ENCODE measurements around the gene EPB41L1.
"Not testable (repeated sequence)": the region's sequence is repeated elsewhere in the genome, so short reads cannot be mapped to it uniquely, and the experiment has no call there.

The EPB41L1 gene

GRCh38 chr20:36126836-36127527, 27.6 kb upstream of the EPB41L1 start:
- no peak for DNase-seq

GRCh38 chr20:36128463-36129159, 25.9 kb upstream of the EPB41L1 start:
- no peak for DNase-seq

GRCh38 chr20:36129160-36129543, 25.4 kb upstream of the EPB41L1 start:
- DNase-seq, result no peak

- DNase-seq, result no peak
Observed at GRCh38 chr20:36130390-36130789, 24.1 kb upstream of the EPB41L1 start.

GRCh38 chr20:36132802-36133211, 21.7 kb upstream of the EPB41L1 start:
- DNase-seq, result no peak

GRCh38 chr20:36133821-36134220, 20.7 kb upstream of the EPB41L1 start:
- no peak for DNase-seq

GRCh38 chr20:36135159-36135558, 19.4 kb upstream of the EPB41L1 start:
- no peak for DNase-seq

GRCh38 chr20:36135821-36136220, 18.7 kb upstream of the EPB41L1 start:
- DNase-seq, result no peak

- DNase-seq, result not testable (repeated sequence)
Observed at GRCh38 chr20:36137313-36137712, 17.2 kb upstream of the EPB41L1 start.

- no peak for DNase-seq
Observed at GRCh38 chr20:36141310-36141709, 13.2 kb upstream of the EPB41L1 start.

- DNase-seq, result no peak
Observed at GRCh38 chr20:36144336-36144735, 10.2 kb upstream of the EPB41L1 start.

GRCh38 chr20:36145877-36146707, 8.4 kb upstream of the EPB41L1 start:
- DNase-seq, result no peak

GRCh38 chr20:36147690-36148089, 6.8 kb upstream of the EPB41L1 start:
- no peak for DNase-seq

- DNase-seq, result no peak
Observed at GRCh38 chr20:36148439-36148838, 6.1 kb upstream of the EPB41L1 start.

GRCh38 chr20:36149012-36149411, 5.5 kb upstream of the EPB41L1 start:
- DNase-seq, result no peak

GRCh38 chr20:36149469-36149868, 5.1 kb upstream of the EPB41L1 start:
- no peak for DNase-seq

- DNase-seq, result no peak
Observed at GRCh38 chr20:36150489-36150846, 4.1 kb upstream of the EPB41L1 start.

GRCh38 chr20:36150847-36151539, 3.5 kb upstream of the EPB41L1 start:
- no peak for DNase-seq

GRCh38 chr20:36152261-36152660, 2.3 kb upstream of the EPB41L1 start:
- no peak for DNase-seq

GRCh38 chr20:36153204-36153603, 1.3 kb upstream of the EPB41L1 start:
- DNase-seq, result no peak

GRCh38 chr20:36153736-36154699, 522 bp upstream of the EPB41L1 start:
- DNase-seq, result peak; percentile 52

GRCh38 chr20:36155629-36155971, 1.1 kb downstream of the EPB41L1 start:
- no peak for DNase-seq

Measured in NCI-H748 treated with DMSO at 0.1 percent for 48 hours (cell line).